Heart left ventricle (tissue), 16 donors: ENCODE measurements around the gene SYNPO2L. TPM values are rescaled to one million over a fixed set of nuclear protein-coding genes. Genes with fewer than 3 reads are reported as not detected.

ENCODE experiments used
- ATAC-seq, 4 donors: fragments of 200-7000 bp; cut with Tn5 transposase; one replicate each; pipeline ENCODE4 v1.9.1; 2020 to 2022; ENCODE audit warnings: moderate library complexity in 4 of 4, mild to moderate bottlenecking in 3 of 4, moderate number of reproducible peaks in 1 of 4
- DNase-seq, 5 donors: peaks; one replicate each; pipeline ENCODE4 v3.0.0-alpha.2; 2020
- H3K27ac ChIP-seq, 12 donors: fragments of 200-600 bp; sonication (generic) in 4 of 12; one replicate each; pipeline versions ENCODE4 v1.5.0 to v1.8.0; 2016 to 2022; ENCODE audit warnings: mild to moderate bottlenecking in 2 of 12
- H3K27me3 ChIP-seq, 9 donors: fragments of 200-600 bp; sonication (generic) in 2 of 9; one replicate each; pipeline versions ENCODE4 v1.5.1 to v1.8.0; 2016 to 2022; ENCODE audit warnings: mild to moderate bottlenecking in 3 of 9
- H3K36me3 ChIP-seq, 9 donors: fragments of 200-600 bp; sonication (generic) in 2 of 9; one replicate each; pipeline versions ENCODE4 v1.5.0 to v1.8.0; 2018 to 2022; ENCODE audit warnings: mild to moderate bottlenecking in 2 of 9
- H3K4me1 ChIP-seq, 12 donors: fragments of 200-600 bp; sonication (generic) in 4 of 12; one replicate each; pipeline versions ENCODE4 v1.5.0 to v1.8.0; 2016 to 2022; ENCODE audit warnings: mild to moderate bottlenecking in 3 of 12
- H3K4me3 ChIP-seq, 12 donors: fragments of 200-600 bp; sonication (generic) in 4 of 12; one replicate each; pipeline versions ENCODE4 v1.5.0 to v1.8.0; 2017 to 2022; ENCODE audit warnings: mild to moderate bottlenecking in 9 of 12, moderate library complexity in 4 of 12
- H3K9me3 ChIP-seq, 12 donors: fragments of 200-600 bp; sonication (generic) in 4 of 12; one replicate each; pipeline versions ENCODE4 v1.5.0 to v1.8.0; 2016 to 2022; ENCODE audit warnings: mild to moderate bottlenecking in 1 of 12
- CTCF ChIP-seq, 12 donors: fragments of 200-600 bp; sonication (generic) in 4 of 12; IDR thresholded peaks; one replicate each; pipeline versions ENCODE4 v1.5.0 to v1.8.0; 2018 to 2022; ENCODE audit warnings: antibody characterized with exemption in 12 of 12, mild to moderate bottlenecking in 5 of 12
- POLR2A ChIP-seq, 2 donors: fragments of 450-650 bp; IDR thresholded peaks; one replicate each; pipeline ENCODE4 v1.6.1; 2017; ENCODE audit warnings: antibody characterized with exemption in 2 of 2, mild to moderate bottlenecking in 2 of 2, moderate library complexity in 2 of 2
- WGBS, 4 donors: extraction: QIAGEN DNeasy Blood & Tissue Kit in 2 of 4; methylation state at CpG; one replicate each; pipeline versions ENCODE4 v1.1.5 to v1.1.7; 2013 to 2018; 5-methylcytosine and 5-hydroxymethylcytosine counted together
- intact Hi-C, 10 donors: fragments of 100-400 bp; cut with DNase I; formaldehyde crosslinking; loops; one replicate each; pipeline versions ENCODE4 v1.11.1 to v1.14.2; 2022
- polyA plus RNA-seq, 2 donors: library from polyadenylated mRNA; stranded (reverse); fragments of 200-250 nt; gene quantifications; one replicate each; pipeline ENCODE4 v1.2.3, GENCODE V29; 2013
- total RNA-seq, 9 donors: library from RNA; depleted of rRNA in 2 of 9; stranded (reverse); fragments of >200 nt in 2 of 9; fragmentation: NEBNext Ultra II Directional in 3 of 9; extraction: Animal tissue kit (Norgen Biotek cat#: 25700) in 3 of 9; gene quantifications; one replicate each; pipeline versions ENCODE4 v1.1.0 to v1.2.4, GENCODE V29; 2016 to 2023
- donor health status: ischemic (EF 13 %, LVEDD 7.1; RV severe dilation, severe dysfunction).
- donor health status: healthy with polysubstance abuse.
- donor health status: DM: no; HTN: yes; CAD: no.
- donor health status: DM: no; HTN: no; CAD: no.
- donor health status: ischemic (EF 25% LVEDD 6.9; RV normal size, moderate dysfunction).
- donor health status: ischemic (EF 25% LVEDD 5.7; RV mildly dilated, moderate dysfunction).
- donor health status: healthy.
- donor health status: DM: yes; HTN: yes; CAD: no.
- donor health status: ischemic (EF 35%, LVEDD 5.7; RV mildly dilated, moderate dysfunction).
- donor health status: nonischemic (EF 11% LVEDD 7.7; RV severe dilation, severe dysfunction).
- donor health status: DM: yes; HTN: yes; CAD: no.
- donor health status: PGD.
- donor health status: ischemic (EF 29% LVEDD 5.4; RV normal size, mild dysfunction).
- donor health status: nonischemic (EF 23%, LVEDD 6.1; RV moderate dilation, normal function).

SYNPO2L gene
- total and polyA plus RNA-seq, 11 donors = 77.8 to 649 (median 246) TPM

- Histone ChIP-seq H3K4me1 (no peaks in the 10 kb centered on the region), H3K4me3 (no peak overlapping the region), H3K9me3 (no peaks in the 10 kb centered on the region), H3K27ac (no peak overlapping the region), H3K27me3 (no peaks in the 10 kb centered on the region), H3K36me3 (no peaks in the 10 kb centered on the region)
- DNase-seq (no peak), ATAC-seq (no peak)
- intact Hi-C loops = loop anchor here in 1 of 10 donors (5.0 kb wide), 1 partner anchor 34 kb away; no protein-coding TSS in a partner anchor
- no peak for TF ChIP-seq CTCF (IDR thresholded peaks at IDR 0.05)
- no peak for TF ChIP-seq POLR2A (IDR thresholded peaks at IDR 0.05)
- 64 to 72% (median 68%) methylated on average over 3 of the region's 3 CpGs for WGBS, 4 donors
These were observed 54.3 kb downstream of the SYNPO2L start for GRCh38 chr10:73601486-73601921.

GRCh38 chr10:73597346-73597745 lies 58.5 kb downstream of the SYNPO2L start:
- no peak for DNase-seq
- no peaks in the 10 kb centered on the region for H3K9me3 ChIP-seq
- H3K4me3 ChIP-seq = no peak overlapping the region
- H3K4me1 ChIP-seq = peaks cover 0 to 5% (median 0%) of the 10 kb centered on the region in 12 donors
- intact Hi-C loops = no loop called here
- ATAC-seq = no peak
- H3K27me3 ChIP-seq = no peaks in the 10 kb centered on the region
- no peaks in the 10 kb centered on the region for H3K36me3 ChIP-seq
- 95 to 100% (median 98%) methylated on average over 1 of the region's 1 CpG for WGBS, 4 donors
- TF ChIP-seq CTCF (IDR thresholded peaks at IDR 0.05) = no peak
- no peak for TF ChIP-seq POLR2A (IDR thresholded peaks at IDR 0.05)
- H3K27ac ChIP-seq = no peak overlapping the region

Other genes with a start within 250 kb of the SYNPO2L start
- gene ANXA7, start 242.0 kb downstream of the SYNPO2L start, total RNA-seq = 100 to 1,000 TPM; 100 to 170 (median 126) TPM
- gene ANXA7, start 242.0 kb downstream of the SYNPO2L start, polyA plus RNA-seq = 10 to 100 TPM; 46.4 to 84.9 TPM
- 10 to 100 TPM in 2 of 9 donors, 1 to 10 TPM in 6, under 1 TPM in 1; 0.50 to 12.9 (median 7.6) TPM for gene MSS51, start 222.5 kb downstream of the SYNPO2L start, total RNA-seq
- gene MSS51, start 222.5 kb downstream of the SYNPO2L start, polyA plus RNA-seq = 1 to 10 TPM in 1 of 2 donors, under 1 TPM in 1; 0.90 to 3.3 TPM
- gene PPP3CB, start 160.0 kb downstream of the SYNPO2L start, total RNA-seq = 10 to 100 TPM; 46.6 to 77.1 (median 65.0) TPM
- 10 to 100 TPM; 29.0 to 49.3 TPM for gene PPP3CB, start 160.0 kb downstream of the SYNPO2L start, polyA plus RNA-seq
- gene USP54, start 64.7 kb downstream of the SYNPO2L start, total RNA-seq = 10 to 100 TPM; 14.1 to 37.3 (median 20.1) TPM
- 10 to 100 TPM in 1 of 2 donors, 1 to 10 TPM in 1; 9.1 to 10.4 TPM for gene USP54, start 64.7 kb downstream of the SYNPO2L start, polyA plus RNA-seq
- 1 to 10 TPM in 3 of 9 donors, under 1 TPM in 5, not detected in 1; 0.23 to 2.5 (median 0.74) TPM for gene MYOZ1, start 14.6 kb downstream of the SYNPO2L start, total RNA-seq
- under 1 TPM; 0.28 to 0.76 TPM for gene MYOZ1, start 14.6 kb downstream of the SYNPO2L start, polyA plus RNA-seq
- 1 to 10 TPM; 1.2 to 6.2 (median 3.3) TPM for gene AGAP5, start 42.1 kb upstream of the SYNPO2L start, total RNA-seq
- 1 to 10 TPM; 1.4 to 6.0 TPM for gene AGAP5, start 42.1 kb upstream of the SYNPO2L start, polyA plus RNA-seq
- gene SEC24C, start 88.3 kb upstream of the SYNPO2L start, total RNA-seq = 10 to 100 TPM; 42.8 to 65.5 (median 49.5) TPM
- gene SEC24C, start 88.3 kb upstream of the SYNPO2L start, polyA plus RNA-seq = 10 to 100 TPM; 26.4 to 59.6 TPM
- gene CHCHD1, start 126.0 kb upstream of the SYNPO2L start, total RNA-seq = 10 to 100 TPM; 17.3 to 39.8 (median 22.7) TPM
- gene CHCHD1, start 126.0 kb upstream of the SYNPO2L start, polyA plus RNA-seq = 10 to 100 TPM; 76.0 to 77.9 TPM
- gene ZSWIM8, start 129.6 kb upstream of the SYNPO2L start, total RNA-seq = 10 to 100 TPM; 37.6 to 69.7 (median 58.0) TPM
- 10 to 100 TPM; 47.8 to 64.6 TPM for gene ZSWIM8, start 129.6 kb upstream of the SYNPO2L start, polyA plus RNA-seq
- 10 to 100 TPM in 6 of 9 donors, 1 to 10 TPM in 3; 5.8 to 32.3 (median 12.3) TPM for gene NDST2, start 155.6 kb upstream of the SYNPO2L start, total RNA-seq
- gene NDST2, start 155.6 kb upstream of the SYNPO2L start, polyA plus RNA-seq = 1 to 10 TPM; 8.3 to 9.4 TPM
- gene CAMK2G, start 218.5 kb upstream of the SYNPO2L start, total RNA-seq = 10 to 100 TPM; 10.4 to 18.6 (median 14.7) TPM
- 10 to 100 TPM in 1 of 2 donors, 1 to 10 TPM in 1; 8.0 to 11.3 TPM for gene CAMK2G, start 218.5 kb upstream of the SYNPO2L start, polyA plus RNA-seq